H9 (cell line): ENCODE data around the gene HSD17B13. TPM values are rescaled to one million over a fixed set of nuclear protein-coding genes. Genes with fewer than 3 reads are reported as not detected.

ENCODE experiments used
- DNase-seq: peaks from one replicate; pipeline ENCODE4 v3.0.0-alpha.2; 2017
- H2AFZ ChIP-seq: one replicate; pipeline ENCODE4 v1.6.1; 2013; ENCODE audit warnings: mild to moderate bottlenecking, low read length, control low read depth, moderate library complexity
- H2AK5ac ChIP-seq: 2 replicates; pipeline ENCODE4 v1.6.1; 2013; ENCODE audit warnings: low read length, control low read depth, mixed read lengths; ENCODE audit not compliant: insufficient read length
- H2BK120ac ChIP-seq: one replicate; pipeline ENCODE4 v1.6.1; 2013; ENCODE audit warnings: low read depth, mild to moderate bottlenecking, low read length, control low read depth, inconsistent platforms; ENCODE audit not compliant: poor library complexity, severe bottlenecking
- H2BK12ac ChIP-seq: 2 replicates; pipeline ENCODE4 v1.6.1; 2013; ENCODE audit warnings: low read length, control low read depth, mixed read lengths, low read depth; ENCODE audit not compliant: insufficient read length
- H2BK15ac ChIP-seq: 2 replicates; pipeline ENCODE4 v1.6.1; 2013; ENCODE audit warnings: low read depth, low read length, control low read depth
- H2BK20ac ChIP-seq: one replicate; pipeline ENCODE4 v1.6.1; 2013; ENCODE audit warnings: low read depth, mild to moderate bottlenecking, low read length, control low read depth, inconsistent platforms; ENCODE audit not compliant: poor library complexity, severe bottlenecking
- H2BK5ac ChIP-seq: 2 replicates; pipeline ENCODE4 v1.6.1; 2013; ENCODE audit warnings: low read length, control low read depth, mixed read lengths; ENCODE audit not compliant: insufficient read length
- H3K14ac ChIP-seq: 2 replicates; pipeline ENCODE4 v1.6.1; 2013; ENCODE audit warnings: low read length, control low read depth; ENCODE audit not compliant: insufficient read depth
- H3K18ac ChIP-seq: 2 replicates; pipeline ENCODE4 v1.6.1; 2013; ENCODE audit warnings: low read depth, mild to moderate bottlenecking, mixed read lengths, low read length, control low read depth; ENCODE audit not compliant: insufficient read length
- H3K23ac ChIP-seq: 2 replicates; pipeline ENCODE4 v1.6.1; 2013; ENCODE audit warnings: low read length, control low read depth, mixed read lengths, low read depth; ENCODE audit not compliant: insufficient read length
- H3K23me2 ChIP-seq: 2 replicates; pipeline ENCODE4 v1.6.1; 2013; ENCODE audit warnings: low read depth, mild to moderate bottlenecking, mixed read lengths, low read length, control low read depth; ENCODE audit not compliant: insufficient read length, poor library complexity, severe bottlenecking
- H3K27ac ChIP-seq: 2 replicates; pipeline ENCODE4 v1.5.1; 2013; ENCODE audit warnings: low read length, control low read depth, mixed read lengths, low read depth; ENCODE audit not compliant: insufficient read length
- H3K27me3 ChIP-seq: 2 replicates; pipeline ENCODE4 v1.6.1; 2013; ENCODE audit warnings: low read length, control low read depth, inconsistent platforms; ENCODE audit not compliant: insufficient read depth
- H3K4ac ChIP-seq: 2 replicates; pipeline ENCODE4 v1.6.1; 2013; ENCODE audit warnings: low read depth, mild to moderate bottlenecking, control low read depth, inconsistent platforms, low read length, moderate library complexity
- H3K4me1 ChIP-seq: 2 replicates; pipeline ENCODE4 v1.6.1; 2013; ENCODE audit warnings: low read length, control low read depth, inconsistent platforms; ENCODE audit not compliant: insufficient read depth
- H3K4me2 ChIP-seq: 2 replicates; pipeline ENCODE4 v1.6.1; 2013; ENCODE audit warnings: low read length, control low read depth, mixed read lengths; ENCODE audit not compliant: insufficient read length, insufficient read depth
- H3K56ac ChIP-seq: 2 replicates; pipeline ENCODE4 v1.6.1; 2013; ENCODE audit warnings: low read depth, mild to moderate bottlenecking, mixed read lengths, low read length, control low read depth; ENCODE audit not compliant: insufficient read length
- H3K79me1 ChIP-seq: 2 replicates; pipeline ENCODE4 v1.6.1; 2013; ENCODE audit warnings: low read depth, mild to moderate bottlenecking, moderate library complexity, low read length, control low read depth, inconsistent platforms; ENCODE audit not compliant: insufficient read depth, poor library complexity, severe bottlenecking
- H3K79me2 ChIP-seq: 2 replicates; pipeline ENCODE4 v1.6.1; 2013; ENCODE audit warnings: low read length, control low read depth, inconsistent platforms; ENCODE audit not compliant: insufficient read depth
- H3K9ac ChIP-seq: 2 replicates; pipeline ENCODE4 v1.6.1; 2013; ENCODE audit warnings: low read length, control low read depth, mixed read lengths; ENCODE audit not compliant: insufficient read length; ENCODE audit errors: extremely low read depth
- H3K9me3 ChIP-seq: one replicate; pipeline ENCODE4 v1.6.1; 2013; ENCODE audit warnings: low read depth, low read length, inconsistent platforms; ENCODE audit not compliant: control insufficient read depth
- H3T11ph ChIP-seq: one replicate; pipeline ENCODE4 v1.6.1; 2013; ENCODE audit warnings: mild to moderate bottlenecking, low read length, control low read depth, inconsistent platforms
- H4K20me1 ChIP-seq: one replicate; pipeline ENCODE4 v1.6.1; 2013; ENCODE audit not compliant: control insufficient read depth, insufficient read length, insufficient read depth
- H4K5ac ChIP-seq: 2 replicates; pipeline ENCODE4 v1.6.1; 2013; ENCODE audit warnings: low read depth, mild to moderate bottlenecking, mixed read lengths, low read length, control low read depth; ENCODE audit not compliant: insufficient read length
- H4K8ac ChIP-seq: replicated peaks from 2 replicates; pipeline ENCODE4 v1.6.1; 2013; ENCODE audit warnings: low read length, control low read depth, mixed read lengths, low read depth; ENCODE audit not compliant: insufficient read length
- H4K91ac ChIP-seq: 2 replicates; pipeline ENCODE4 v1.6.1; 2013; ENCODE audit warnings: low read depth, mild to moderate bottlenecking, moderate library complexity, mixed read lengths, low read length, control low read depth; ENCODE audit not compliant: insufficient read length
- H3K27ac Mint-ChIP-seq, 3 experiments: 2 replicates in 2 of 3; 3 replicates in 1 of 3; pipeline ENCODE4 v1.8.0; 2020 to 2021; ENCODE audit warnings: mixed read lengths in 3 of 3, mild to moderate bottlenecking in 1 of 3, moderate library complexity in 1 of 3
- H3K27me3 Mint-ChIP-seq: 2 replicates; pipeline ENCODE4 v1.8.0; 2021; ENCODE audit warnings: low read depth, mild to moderate bottlenecking, moderate library complexity, mixed read lengths
- H3K36me3 Mint-ChIP-seq, 3 experiments: 2 replicates in 2 of 3; 3 replicates in 1 of 3; pipeline ENCODE4 v1.8.0; 2020 to 2021; ENCODE audit warnings: low read depth in 3 of 3, mixed read lengths in 3 of 3; ENCODE audit not compliant: insufficient read depth in 1 of 3
- H3K4me1 Mint-ChIP-seq, 2 experiments: 2 replicates each; pipeline ENCODE4 v1.8.0; 2020; ENCODE audit warnings: mixed read lengths in 2 of 2
- H3K4me3 Mint-ChIP-seq, 2 experiments: 2 replicates in 1 of 2; 3 replicates in 1 of 2; pipeline ENCODE4 v1.8.0; 2020 to 2021; ENCODE audit warnings: mild to moderate bottlenecking in 2 of 2, mixed read lengths in 2 of 2, moderate library complexity in 1 of 2
- H3K9me3 Mint-ChIP-seq, 2 experiments: 2 replicates in 1 of 2; 3 replicates in 1 of 2; pipeline ENCODE4 v1.8.0; 2020; ENCODE audit warnings: mild to moderate bottlenecking in 2 of 2, mixed read lengths in 2 of 2, moderate library complexity in 1 of 2
- total RNA-seq: library from RNA; stranded (reverse); gene quantifications from 2 replicates; pipeline ENCODE4 v1.2.1, GENCODE V29; 2021
- TF ChIP-seq, protein P1 (sequence below): fragments of 200-600 bp; sonication (generic); conservative IDR thresholded peaks from 3 replicates; pipeline ENCODE4 v1.8.0; 2021; ENCODE audit warnings: antibody characterized with exemption, mild to moderate bottlenecking

Gene HSD17B13
- total RNA-seq, 1 experiment from 2014 or later: not detected

GRCh38 chr4:87274803-87275202, 47.9 kb downstream of the HSD17B13 start:
- Histone ChIP-seq H2BK5ac (no peak overlapping the region), H3K79me2 (no peaks in the 10 kb centered on the region), H3K23me2 (no peaks in the 10 kb centered on the region), H4K91ac (no peak overlapping the region), H2AFZ (no peak overlapping the region), H3K27me3 (no peaks in the 10 kb centered on the region), H2BK120ac (no peak overlapping the region), H3K79me1 (no peaks in the 10 kb centered on the region), H3K23ac (no peak overlapping the region), H2AK5ac (no peak overlapping the region), H3K4ac (no peak overlapping the region), H2BK15ac (no peak overlapping the region), H3K9me3 (no peaks in the 10 kb centered on the region), H3K27ac (no peak overlapping the region), H3K9ac (no peak overlapping the region), H2BK20ac (no peak overlapping the region), H3K4me2 (no peak overlapping the region), H2BK12ac (no peak overlapping the region), H4K8ac (no peak overlapping the region), H3K56ac (no peak overlapping the region), H3K14ac (no peak overlapping the region), H3K18ac (no peak overlapping the region), H4K5ac (no peak overlapping the region), H3K4me1 (no peaks in the 10 kb centered on the region), H4K20me1 (no peaks in the 10 kb centered on the region), H3T11ph (no peak overlapping the region)
- no peaks in the 10 kb centered on the region for H3K36me3 Mint-ChIP-seq
- no peaks in the 10 kb centered on the region for H3K9me3 Mint-ChIP-seq
- TF ChIP-seq, protein P1, sequence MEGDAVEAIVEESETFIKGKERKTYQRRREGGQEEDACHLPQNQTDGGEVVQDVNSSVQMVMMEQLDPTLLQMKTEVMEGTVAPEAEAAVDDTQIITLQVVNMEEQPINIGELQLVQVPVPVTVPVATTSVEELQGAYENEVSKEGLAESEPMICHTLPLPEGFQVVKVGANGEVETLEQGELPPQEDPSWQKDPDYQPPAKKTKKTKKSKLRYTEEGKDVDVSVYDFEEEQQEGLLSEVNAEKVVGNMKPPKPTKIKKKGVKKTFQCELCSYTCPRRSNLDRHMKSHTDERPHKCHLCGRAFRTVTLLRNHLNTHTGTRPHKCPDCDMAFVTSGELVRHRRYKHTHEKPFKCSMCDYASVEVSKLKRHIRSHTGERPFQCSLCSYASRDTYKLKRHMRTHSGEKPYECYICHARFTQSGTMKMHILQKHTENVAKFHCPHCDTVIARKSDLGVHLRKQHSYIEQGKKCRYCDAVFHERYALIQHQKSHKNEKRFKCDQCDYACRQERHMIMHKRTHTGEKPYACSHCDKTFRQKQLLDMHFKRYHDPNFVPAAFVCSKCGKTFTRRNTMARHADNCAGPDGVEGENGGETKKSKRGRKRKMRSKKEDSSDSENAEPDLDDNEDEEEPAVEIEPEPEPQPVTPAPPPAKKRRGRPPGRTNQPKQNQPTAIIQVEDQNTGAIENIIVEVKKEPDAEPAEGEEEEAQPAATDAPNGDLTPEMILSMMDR: no peak
- peaks cover 3 to 8% of the 10 kb centered on the region in 2 experiments; a peak in 3 of 4 replicates for H3K4me1 Mint-ChIP-seq
- DNase-seq: no peak
- no peak overlapping the region for H3K27ac Mint-ChIP-seq
- H3K27me3 Mint-ChIP-seq: no peaks in the 10 kb centered on the region
- H3K4me3 Mint-ChIP-seq: no peak overlapping the region
